Measurements from ENCODE around the gene VSIG2.

The VSIG2 gene

DNA sequence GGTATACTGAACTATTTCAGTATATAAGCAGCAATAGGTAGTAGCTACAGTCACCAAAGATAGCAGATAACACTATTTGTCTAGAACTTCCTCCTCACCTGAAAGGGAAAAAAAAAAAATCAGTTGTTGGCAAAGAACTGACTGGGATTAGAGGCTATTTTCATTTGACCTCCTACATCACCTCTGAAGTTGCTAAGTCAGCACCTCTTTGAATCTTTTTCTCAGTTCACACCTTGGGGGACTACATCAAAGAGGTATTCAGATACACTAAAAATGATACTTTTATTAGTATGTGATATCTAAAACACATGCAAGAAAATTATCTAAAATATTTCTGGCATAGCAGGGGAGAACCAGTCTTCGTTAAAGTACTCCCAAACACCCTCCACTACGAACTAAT is 32.0 kb upstream of the VSIG2 start:
- no peak for TF ChIP-seq CTCF (IDR thresholded peaks at IDR 0.05; ENCODE audit: borderline replicate concordance, extremely low read depth, low read length, poor library complexity, severe bottlenecking)
- no peak for TF ChIP-seq EZH2 (IDR thresholded peaks at IDR 0.05; ENCODE audit: borderline replicate concordance, low read depth, low read length, severe bottlenecking)
- H3K27me3 ChIP-seq (ENCODE audit: insufficient read depth, low read length, poor library complexity), result no peaks in the 10 kb centered on the region
- H3K9me3 ChIP-seq (ENCODE audit: insufficient read depth, low read length, severe bottlenecking), result no peaks in the 10 kb centered on the region
- DNase-seq (no peak), ATAC-seq (ENCODE audit: insufficient read depth, low read depth) (no peak)
- no peak overlapping the region for H3K27ac ChIP-seq (ENCODE audit: low read length)
- H3K79me2 ChIP-seq (ENCODE audit: insufficient read depth, low read length), result peaks cover 12% of the 10 kb centered on the region; the same call in 1 of the 2 replicates
- H3K4me3 ChIP-seq (ENCODE audit: low read depth in 1 of 2, low read length in 2 of 2), result no peak overlapping the region
- peaks cover 19% of the 10 kb centered on the region; the same call in 1 of the 2 replicates for H4K20me1 ChIP-seq (ENCODE audit: insufficient read depth, low read length)
- H3K9ac ChIP-seq (ENCODE audit: low read depth, low read length), result no peak overlapping the region
- H3K4me2 ChIP-seq (ENCODE audit: insufficient read depth, low read length), result no peak overlapping the region
- no peak overlapping the region for H2AFZ ChIP-seq (ENCODE audit: low read depth, low read length)
- no peaks in the 10 kb centered on the region for H3K36me3 ChIP-seq (ENCODE audit: insufficient read depth, low read length)
- H3K4me1 ChIP-seq (ENCODE audit: insufficient read depth, low read length), result no peaks in the 10 kb centered on the region

DNA sequence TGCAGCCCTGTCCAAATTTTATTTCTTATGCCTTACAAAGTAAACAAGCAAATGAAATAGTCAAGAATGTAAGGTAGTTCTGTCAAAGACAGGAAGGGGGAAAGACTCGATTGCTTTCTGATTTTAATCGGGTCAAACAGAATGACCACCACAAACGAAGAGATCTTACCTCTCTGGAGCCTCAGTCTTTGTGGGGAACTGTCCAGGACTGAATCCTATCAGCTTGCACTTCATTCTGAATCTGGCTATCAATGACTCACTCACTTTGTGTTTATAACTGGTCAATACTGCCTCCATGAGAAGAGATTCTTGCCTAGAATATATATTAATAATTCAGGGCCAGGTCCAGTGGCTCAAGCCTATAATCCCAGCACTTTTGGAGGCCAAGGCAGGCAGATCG is 30.9 kb upstream of the VSIG2 start:
- Histone ChIP-seq H2AFZ (ENCODE audit: low read depth, low read length) (no peak overlapping the region), H3K9ac (ENCODE audit: low read depth, low read length) (no peak overlapping the region), H3K36me3 (ENCODE audit: insufficient read depth, low read length) (no peaks in the 10 kb centered on the region), H3K4me3 (ENCODE audit: low read depth in 1 of 2, low read length in 2 of 2) (no peak overlapping the region), H3K27ac (ENCODE audit: low read length) (no peak overlapping the region), H3K9me3 (ENCODE audit: insufficient read depth, low read length, severe bottlenecking) (no peaks in the 10 kb centered on the region), H3K79me2 (ENCODE audit: insufficient read depth, low read length) (peaks cover 5% of the 10 kb centered on the region; the same call in 1 of the 2 replicates), H3K4me2 (ENCODE audit: insufficient read depth, low read length) (no peak overlapping the region), H4K20me1 (ENCODE audit: insufficient read depth, low read length) (peaks cover 14% of the 10 kb centered on the region; the same call in 1 of the 2 replicates), H3K27me3 (ENCODE audit: insufficient read depth, low read length, poor library complexity) (no peaks in the 10 kb centered on the region), H3K4me1 (ENCODE audit: insufficient read depth, low read length) (no peaks in the 10 kb centered on the region)
- TF ChIP-seq CTCF (IDR thresholded peaks at IDR 0.05; ENCODE audit: borderline replicate concordance, extremely low read depth, low read length, poor library complexity, severe bottlenecking) (no peak), EZH2 (IDR thresholded peaks at IDR 0.05; ENCODE audit: borderline replicate concordance, low read depth, low read length, severe bottlenecking) (no peak)
- DNase-seq (no peak), ATAC-seq (ENCODE audit: insufficient read depth, low read depth) (no peak)

DNA sequence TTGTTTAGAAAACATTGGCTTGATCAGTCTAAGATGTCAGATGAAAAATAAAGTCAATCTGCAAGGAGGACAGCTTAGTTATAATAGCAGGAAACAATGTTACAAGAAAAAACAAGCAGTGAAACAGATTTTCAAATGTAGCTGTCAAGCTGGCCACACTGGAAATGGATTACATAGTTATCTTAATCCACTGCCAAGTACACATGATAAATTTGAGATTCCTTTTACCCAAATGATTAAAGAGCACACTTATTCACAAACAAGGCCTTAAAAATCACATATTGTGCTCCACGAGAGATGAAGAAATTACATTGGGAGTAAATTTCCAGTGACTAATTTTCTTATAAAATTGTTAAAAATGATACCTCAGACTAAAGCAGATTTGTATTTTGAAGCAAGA is 27.5 kb upstream of the VSIG2 start:
- TF ChIP-seq EZH2 (IDR thresholded peaks at IDR 0.05; ENCODE audit: borderline replicate concordance, low read depth, low read length, severe bottlenecking) (no peak), CTCF (IDR thresholded peaks at IDR 0.05; ENCODE audit: borderline replicate concordance, extremely low read depth, low read length, poor library complexity, severe bottlenecking) (no peak)
- H3K27ac ChIP-seq (ENCODE audit: low read length), result no peak overlapping the region

GRCh38 chr11:124778281-124778680 is 26.2 kb upstream of the VSIG2 start:
- Histone ChIP-seq H3K27ac (ENCODE audit: low read length) (no peak overlapping the region), H3K79me2 (ENCODE audit: insufficient read depth, low read length) (no peaks in the 10 kb centered on the region), H3K36me3 (ENCODE audit: insufficient read depth, low read length) (no peaks in the 10 kb centered on the region; the same call in 1 of the 2 replicates), H3K9me3 (ENCODE audit: insufficient read depth, low read length, severe bottlenecking) (no peaks in the 10 kb centered on the region), H3K4me2 (ENCODE audit: insufficient read depth, low read length) (no peak overlapping the region), H3K4me3 (ENCODE audit: low read depth in 1 of 2, low read length in 2 of 2) (no peak overlapping the region), H3K4me1 (ENCODE audit: insufficient read depth, low read length) (no peaks in the 10 kb centered on the region), H3K9ac (ENCODE audit: low read depth, low read length) (no peak overlapping the region), H2AFZ (ENCODE audit: low read depth, low read length) (no peak overlapping the region), H3K27me3 (ENCODE audit: insufficient read depth, low read length, poor library complexity) (no peaks in the 10 kb centered on the region), H4K20me1 (ENCODE audit: insufficient read depth, low read length) (no peaks in the 10 kb centered on the region)
- ATAC-seq (ENCODE audit: insufficient read depth, low read depth) (no peak), DNase-seq (no peak)
- TF ChIP-seq CTCF (IDR thresholded peaks at IDR 0.05; ENCODE audit: borderline replicate concordance, extremely low read depth, low read length, poor library complexity, severe bottlenecking) (no peak), EZH2 (IDR thresholded peaks at IDR 0.05; ENCODE audit: borderline replicate concordance, low read depth, low read length, severe bottlenecking) (no peak)

More for the DNA sequence above, 27.5 kb upstream of the VSIG2 start:
- Histone ChIP-seq H3K4me1 (ENCODE audit: insufficient read depth, low read length) (no peaks in the 10 kb centered on the region), H3K27me3 (ENCODE audit: insufficient read depth, low read length, poor library complexity) (no peaks in the 10 kb centered on the region), H3K4me2 (ENCODE audit: insufficient read depth, low read length) (no peak overlapping the region), H2AFZ (ENCODE audit: low read depth, low read length) (no peak overlapping the region), H3K9me3 (ENCODE audit: insufficient read depth, low read length, severe bottlenecking) (no peaks in the 10 kb centered on the region), H3K4me3 (ENCODE audit: low read depth in 1 of 2, low read length in 2 of 2) (no peak overlapping the region), H4K20me1 (ENCODE audit: insufficient read depth, low read length) (no peaks in the 10 kb centered on the region), H3K36me3 (ENCODE audit: insufficient read depth, low read length) (no peaks in the 10 kb centered on the region), H3K9ac (ENCODE audit: low read depth, low read length) (no peak overlapping the region), H3K79me2 (ENCODE audit: insufficient read depth, low read length) (no peaks in the 10 kb centered on the region)
- DNase-seq, result no peak
- ATAC-seq (ENCODE audit: insufficient read depth, low read depth), result no peak

Measured in DND-41 (cell line).